HG03039 (cell line): ENCODE results near the gene COMT.
"Not testable (repeated sequence)": the region's sequence is repeated elsewhere in the genome, so short reads cannot be mapped to it uniquely, and the experiment has no call there.

Source experiments
- ATAC-seq: cut with Tn5 transposase; IDR thresholded peaks from one replicate; pipeline ENCODE4 v1.9.1; 2021; ENCODE audit warnings: mild to moderate bottlenecking, moderate library complexity; ENCODE audit not compliant: unreplicated experiment

Gene COMT

GRCh38 chr22:19907902-19908301 is 33.7 kb upstream of the COMT start:
- ATAC-seq, result not testable (repeated sequence)

DNA sequence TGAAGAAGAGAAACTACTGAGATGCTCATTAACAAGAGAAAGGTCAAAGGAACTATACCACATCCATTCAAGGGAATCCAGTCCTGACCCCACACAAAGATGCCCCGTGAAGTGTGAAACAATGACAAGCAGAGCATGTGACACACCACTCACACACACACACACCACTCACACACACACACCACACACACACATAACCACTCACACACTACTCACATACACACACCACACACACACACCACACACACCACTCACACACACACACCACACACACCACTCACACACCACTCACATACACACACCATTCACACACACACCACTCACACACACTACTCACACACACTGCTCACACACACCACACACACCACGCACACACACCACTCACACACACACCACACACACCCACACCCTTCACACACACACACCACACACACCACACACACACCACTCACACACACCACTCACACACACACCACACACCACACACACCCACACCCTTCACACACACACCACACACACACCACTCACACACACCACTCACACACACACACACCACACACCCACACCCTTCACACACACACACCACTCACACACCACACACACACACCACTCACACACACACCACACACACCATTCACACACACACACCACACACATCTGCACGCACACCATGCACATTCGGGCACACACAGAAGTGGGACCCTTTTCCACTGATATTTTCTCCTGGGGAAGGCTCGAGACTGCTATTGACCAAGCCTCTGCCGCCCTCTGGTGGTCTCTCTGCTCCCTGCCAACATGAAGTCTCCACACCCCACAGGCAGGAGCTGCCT is 32.0 kb upstream of the COMT start:
- no peak for ATAC-seq

- ATAC-seq, result no peak
Measured at GRCh38 chr22:19910180-19910744, 31.3 kb upstream of the COMT start.

GRCh38 chr22:19911540-19912270 is 29.9 kb upstream of the COMT start:
- no peak for ATAC-seq

DNA sequence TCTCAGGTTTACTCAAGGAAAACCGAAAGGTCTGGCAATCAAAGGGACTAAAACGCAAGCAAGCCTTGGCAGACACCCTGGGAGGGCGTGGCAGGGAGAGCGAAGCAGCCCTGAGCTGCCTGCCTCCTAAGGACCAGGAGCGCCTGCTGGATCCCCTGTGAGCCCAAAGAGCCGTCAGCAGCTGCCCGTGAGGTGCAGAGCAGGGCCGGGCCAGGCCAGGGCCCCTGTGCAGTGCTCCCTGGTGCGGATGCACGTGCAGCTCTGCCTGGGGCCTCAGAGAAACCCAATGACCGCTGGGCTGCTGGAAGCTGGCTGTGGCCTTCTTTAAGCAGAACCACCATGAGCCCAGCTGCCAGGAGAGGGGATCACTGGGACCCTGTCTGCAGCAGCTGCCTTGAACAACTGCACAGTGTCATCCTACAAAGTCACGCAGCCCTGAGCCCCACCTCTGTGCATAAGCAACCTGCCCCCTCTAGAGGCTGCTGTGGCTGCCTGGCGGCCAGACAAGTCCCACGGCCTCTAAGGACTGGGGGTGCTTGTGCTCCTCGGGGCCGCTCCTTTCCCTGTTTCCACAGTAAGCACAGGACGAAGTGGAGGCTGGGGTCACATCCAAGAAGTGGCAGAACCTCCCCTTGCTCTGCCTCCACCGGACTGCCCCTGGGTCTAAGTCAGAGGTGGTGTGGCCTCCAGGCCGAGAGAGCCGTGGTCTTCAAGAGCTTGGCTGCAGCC is 29.1 kb upstream of the COMT start:
- ATAC-seq, result no peak

DNA sequence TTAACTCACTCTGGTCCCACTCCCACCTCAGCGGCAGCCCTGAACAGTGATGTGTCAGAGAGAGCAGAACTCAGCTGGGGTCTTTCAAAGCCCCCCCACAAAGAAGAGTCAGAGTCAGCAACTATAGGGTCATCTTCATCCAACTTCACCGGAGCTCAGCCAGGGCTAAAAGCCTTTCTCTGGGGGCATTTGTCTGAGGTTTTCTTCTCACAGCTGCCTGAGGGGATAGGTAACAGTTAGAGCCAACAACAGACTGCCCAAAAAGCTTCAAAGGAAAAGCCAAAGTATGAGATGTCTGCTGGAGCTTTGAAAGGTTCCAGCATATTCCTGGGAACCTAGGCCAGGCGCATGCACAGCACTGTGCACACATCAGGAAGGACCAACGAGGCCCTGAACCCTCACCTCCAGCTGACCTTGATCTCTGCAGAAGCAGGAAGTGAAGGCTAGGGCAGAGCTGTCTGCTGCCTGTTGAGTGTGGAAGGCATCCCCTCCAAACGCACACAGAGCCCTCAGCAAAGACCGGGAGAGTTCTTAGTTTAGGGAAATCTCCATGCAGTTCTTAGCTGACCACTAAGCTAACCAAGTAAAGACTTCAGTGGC is 28.1 kb upstream of the COMT start:
- no peak for ATAC-seq

GRCh38 chr22:19914201-19914943 is 27.2 kb upstream of the COMT start:
- ATAC-seq, result no peak

GRCh38 chr22:19915287-19915954 is 26.2 kb upstream of the COMT start:
- ATAC-seq, result no peak

GRCh38 chr22:19916006-19916405 is 25.6 kb upstream of the COMT start:
- ATAC-seq, result no peak

GRCh38 chr22:19916941-19917340 is 24.6 kb upstream of the COMT start:
- ATAC-seq, result no peak

GRCh38 chr22:19917389-19918138 is 24.0 kb upstream of the COMT start:
- ATAC-seq, result no peak

DNA sequence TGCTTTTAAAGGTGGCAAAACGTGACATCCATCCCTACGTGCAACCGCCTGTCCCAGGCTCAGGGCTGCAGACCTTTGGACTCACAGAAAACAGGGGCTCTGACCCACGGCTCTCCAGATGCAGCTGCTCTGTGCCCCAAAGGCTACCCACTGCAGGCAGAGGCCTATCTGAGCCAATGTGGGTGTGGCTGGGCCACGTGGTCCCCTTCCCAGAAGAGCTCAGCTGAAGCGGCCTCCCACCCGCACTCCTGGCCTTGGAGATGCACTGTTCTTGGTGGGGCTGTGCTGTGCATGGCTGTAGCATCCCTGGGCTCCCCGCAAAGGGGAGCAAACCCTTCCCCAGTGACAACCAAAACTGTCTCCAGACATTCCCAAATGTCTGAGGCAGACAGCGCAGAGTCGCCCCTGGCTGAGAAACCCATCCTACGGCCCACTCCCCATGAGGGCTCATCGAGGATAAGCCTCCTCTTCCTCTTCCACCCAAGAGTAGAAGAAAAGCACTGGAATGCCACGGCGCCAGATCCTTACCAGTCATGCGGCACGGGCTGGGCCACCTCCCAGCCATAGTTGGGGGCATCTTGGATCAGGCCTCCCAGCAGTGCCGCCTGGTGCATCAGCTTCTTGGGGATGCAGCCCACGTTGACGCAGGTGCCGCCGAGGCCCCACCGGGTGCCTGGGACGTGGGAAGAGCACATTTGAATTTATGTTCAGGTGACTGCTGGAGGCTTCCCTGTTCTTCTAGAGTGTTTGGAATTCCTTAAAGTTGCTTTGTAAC is 23.1 kb upstream of the COMT start:
- ATAC-seq, result no peak

- no peak for ATAC-seq
Measured at GRCh38 chr22:19919701-19920363, 21.7 kb upstream of the COMT start.

DNA sequence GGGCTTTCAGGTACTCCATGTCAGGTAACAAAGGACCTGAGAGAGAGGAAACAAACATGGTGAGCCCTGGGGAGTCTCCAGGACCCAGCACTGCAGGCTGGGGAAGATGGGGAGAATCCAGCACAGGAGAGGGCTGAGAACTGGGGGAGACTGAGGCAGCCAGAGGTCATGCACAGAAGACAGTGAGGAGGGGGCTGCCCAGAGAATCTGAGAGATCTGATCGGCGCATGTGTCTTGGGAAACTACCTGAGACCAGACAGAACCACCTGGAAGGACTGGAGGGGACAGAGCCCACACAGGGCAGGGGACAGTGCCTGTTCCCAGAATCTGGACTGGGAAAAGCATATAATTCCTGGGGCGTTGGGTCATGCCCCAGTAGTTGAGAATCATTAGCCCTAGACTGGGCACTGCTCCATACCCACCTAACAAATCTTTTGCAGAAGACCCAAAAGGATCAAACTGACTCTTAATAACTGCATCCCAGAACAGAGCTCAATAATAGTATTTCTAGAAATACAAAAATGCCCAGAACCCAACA is 20.0 kb upstream of the COMT start:
- no peak for ATAC-seq

DNA sequence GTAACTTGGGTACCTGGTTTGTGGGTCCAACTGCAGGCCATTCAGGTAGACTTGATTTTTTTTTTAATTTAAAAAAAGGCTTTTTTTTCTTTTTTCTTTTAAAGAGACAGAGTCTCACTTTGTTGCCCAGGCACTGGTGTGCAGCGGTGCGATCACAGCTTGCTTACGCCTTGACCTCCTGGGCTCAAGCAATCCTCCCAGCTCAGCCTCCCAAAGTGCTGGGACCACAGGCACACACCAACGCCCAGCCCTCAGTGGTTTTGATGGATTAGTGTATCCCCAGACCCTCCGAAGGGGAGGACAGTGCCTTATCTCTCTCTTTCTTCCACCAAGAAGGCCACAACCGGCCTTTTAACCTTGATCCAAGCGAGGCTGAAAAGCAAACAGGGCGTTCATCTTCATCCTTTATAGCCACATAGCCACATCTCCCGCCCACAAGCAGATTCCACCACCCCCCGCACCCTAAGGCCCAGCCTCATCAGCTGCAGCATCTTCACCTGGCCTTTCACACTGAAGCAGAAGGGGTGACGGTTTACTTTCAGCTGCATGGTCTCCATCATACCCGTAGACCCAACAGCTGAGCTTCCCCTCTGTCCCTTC is 17.6 kb upstream of the COMT start:
- no peak for ATAC-seq

- not testable (repeated sequence) for ATAC-seq
Measured at GRCh38 chr22:19926028-19926427, 15.5 kb upstream of the COMT start.

DNA sequence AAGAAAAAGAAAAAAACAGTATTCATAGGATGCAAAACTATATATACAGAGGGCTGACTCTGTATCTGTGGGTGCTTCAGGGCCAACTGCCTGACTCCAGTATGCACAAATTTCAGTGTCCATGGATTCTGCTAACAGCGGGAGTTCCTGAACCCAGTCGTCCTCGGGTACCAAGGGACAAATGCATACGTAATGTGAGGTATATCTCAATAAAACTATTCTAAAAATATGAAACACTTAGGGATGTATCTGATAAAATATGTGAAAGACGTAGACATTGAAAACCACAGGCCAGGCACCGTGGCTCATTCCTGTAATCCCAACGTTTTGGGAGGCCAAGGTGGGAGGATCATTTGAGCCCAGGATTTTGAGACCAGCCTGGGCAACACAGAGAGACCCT is 13.9 kb upstream of the COMT start:
- ATAC-seq, result no peak
